T-helper 2 cell treated with Interferon-gamma antibody and Interleukin-4, amounts not matched to agents 5 μg/mL and 100 μg/mL, for 36 hours (primary cell): ENCODE measurements around the gene SMIM38.

Source experiments
- DNase-seq: peaks from one replicate; pipeline ENCODE4 v3.0.0; 2021; ENCODE audit warnings: low spot score
- H3K27ac Mint-ChIP-seq: one replicate; pipeline ENCODE4 v1.8.0; 2021; ENCODE audit warnings: mild to moderate bottlenecking, mixed read lengths
- H3K27me3 Mint-ChIP-seq: one replicate; pipeline ENCODE4 v1.8.0; 2021; ENCODE audit warnings: low read depth, mixed read lengths
- H3K36me3 Mint-ChIP-seq: one replicate; pipeline ENCODE4 v1.8.0; 2021; ENCODE audit warnings: low read depth, mixed read lengths
- H3K4me1 Mint-ChIP-seq: one replicate; pipeline ENCODE4 v1.8.0; 2021; ENCODE audit warnings: low read depth, mixed read lengths
- H3K4me3 Mint-ChIP-seq: one replicate; pipeline ENCODE4 v1.8.0; 2022; ENCODE audit warnings: mild to moderate bottlenecking, moderate library complexity, mixed read lengths
- H3K9me3 Mint-ChIP-seq: one replicate; pipeline ENCODE4 v1.8.0; 2021; ENCODE audit warnings: mixed read lengths

Gene SMIM38

GRCh38 chr11:69180726-69181125 lies 25.0 kb downstream of the SMIM38 start:
- H3K4me3 Mint-ChIP-seq = no peak overlapping the region
- no peak for DNase-seq
- no peaks in the 10 kb centered on the region for H3K36me3 Mint-ChIP-seq
- H3K9me3 Mint-ChIP-seq = no peaks in the 10 kb centered on the region
- no peak overlapping the region for H3K27ac Mint-ChIP-seq
- no peaks in the 10 kb centered on the region for H3K4me1 Mint-ChIP-seq
- no peaks in the 10 kb centered on the region for H3K27me3 Mint-ChIP-seq

- Mint-ChIP-seq H3K27me3 (no peaks in the 10 kb centered on the region), H3K4me1 (no peaks in the 10 kb centered on the region), H3K36me3 (no peaks in the 10 kb centered on the region), H3K27ac (no peak overlapping the region), H3K9me3 (no peaks in the 10 kb centered on the region), H3K4me3 (no peak overlapping the region)
- DNase-seq = no peak
These were observed 27.9 kb downstream of the SMIM38 start for GRCh38 chr11:69183613-69184012.

- Mint-ChIP-seq H3K4me1 (no peaks in the 10 kb centered on the region), H3K4me3 (no peak overlapping the region), H3K9me3 (no peaks in the 10 kb centered on the region), H3K27ac (no peak overlapping the region), H3K36me3 (no peaks in the 10 kb centered on the region), H3K27me3 (no peaks in the 10 kb centered on the region)
- DNase-seq = no peak
These were observed 30.9 kb downstream of the SMIM38 start for GRCh38 chr11:69186316-69187260.

GRCh38 chr11:69187540-69188065 lies 31.9 kb downstream of the SMIM38 start:
- no peaks in the 10 kb centered on the region for H3K36me3 Mint-ChIP-seq
- no peaks in the 10 kb centered on the region for H3K9me3 Mint-ChIP-seq
- DNase-seq = no peak
- H3K27ac Mint-ChIP-seq = no peak overlapping the region
- H3K4me3 Mint-ChIP-seq = no peak overlapping the region
- no peaks in the 10 kb centered on the region for H3K4me1 Mint-ChIP-seq
- H3K27me3 Mint-ChIP-seq = no peaks in the 10 kb centered on the region

- DNase-seq = no peak
- no peaks in the 10 kb centered on the region for H3K36me3 Mint-ChIP-seq
- H3K9me3 Mint-ChIP-seq = no peaks in the 10 kb centered on the region
- H3K4me3 Mint-ChIP-seq = no peak overlapping the region
- H3K27me3 Mint-ChIP-seq = no peaks in the 10 kb centered on the region
- no peaks in the 10 kb centered on the region for H3K4me1 Mint-ChIP-seq
- no peak overlapping the region for H3K27ac Mint-ChIP-seq
These were observed 33.3 kb downstream of the SMIM38 start for GRCh38 chr11:69189059-69189458.

GRCh38 chr11:69190796-69191536 lies 35.2 kb downstream of the SMIM38 start:
- Mint-ChIP-seq H3K9me3 (peaks cover 8% of the 10 kb centered on the region), H3K36me3 (no peaks in the 10 kb centered on the region), H3K27me3 (no peaks in the 10 kb centered on the region), H3K4me3 (no peak overlapping the region), H3K27ac (no peak overlapping the region), H3K4me1 (no peaks in the 10 kb centered on the region)
- DNase-seq = no peak

GRCh38 chr11:69192301-69192721 lies 36.6 kb downstream of the SMIM38 start:
- Mint-ChIP-seq H3K27me3 (no peaks in the 10 kb centered on the region), H3K36me3 (no peaks in the 10 kb centered on the region), H3K4me3 (no peak overlapping the region), H3K9me3 (peaks cover 8% of the 10 kb centered on the region), H3K27ac (no peak overlapping the region), H3K4me1 (no peaks in the 10 kb centered on the region)
- no peak for DNase-seq

GRCh38 chr11:69193151-69193550 lies 37.4 kb downstream of the SMIM38 start:
- no peaks in the 10 kb centered on the region for H3K4me1 Mint-ChIP-seq
- H3K4me3 Mint-ChIP-seq = no peak overlapping the region
- no peak for DNase-seq
- H3K27ac Mint-ChIP-seq = no peak overlapping the region
- peaks cover 8% of the 10 kb centered on the region for H3K9me3 Mint-ChIP-seq
- H3K27me3 Mint-ChIP-seq = no peaks in the 10 kb centered on the region
- H3K36me3 Mint-ChIP-seq = no peaks in the 10 kb centered on the region

GRCh38 chr11:69193629-69194028 lies 37.9 kb downstream of the SMIM38 start:
- Mint-ChIP-seq H3K4me1 (no peaks in the 10 kb centered on the region), H3K27ac (no peak overlapping the region), H3K9me3 (peaks cover 8% of the 10 kb centered on the region), H3K36me3 (no peaks in the 10 kb centered on the region), H3K4me3 (no peak overlapping the region), H3K27me3 (no peaks in the 10 kb centered on the region)
- no peak for DNase-seq

- Mint-ChIP-seq H3K9me3 (peaks cover 8% of the 10 kb centered on the region), H3K4me1 (no peaks in the 10 kb centered on the region), H3K27me3 (no peaks in the 10 kb centered on the region)
These were observed 38.7 kb downstream of the SMIM38 start for GRCh38 chr11:69194396-69194795.

GRCh38 chr11:69194956-69195355 lies 39.2 kb downstream of the SMIM38 start:
- H3K36me3 Mint-ChIP-seq = no peaks in the 10 kb centered on the region
- H3K4me1 Mint-ChIP-seq = no peaks in the 10 kb centered on the region
- H3K27me3 Mint-ChIP-seq = no peaks in the 10 kb centered on the region
- no peak overlapping the region for H3K27ac Mint-ChIP-seq
- H3K9me3 Mint-ChIP-seq = peaks cover 8% of the 10 kb centered on the region
- DNase-seq = no peak
- H3K4me3 Mint-ChIP-seq = no peak overlapping the region

More at GRCh38 chr11:69194396-69194795, 38.7 kb downstream of the SMIM38 start:
- Mint-ChIP-seq H3K36me3 (no peaks in the 10 kb centered on the region), H3K4me3 (no peak overlapping the region), H3K27ac (no peak overlapping the region)
- DNase-seq = no peak

GRCh38 chr11:69195824-69196782 lies 40.4 kb downstream of the SMIM38 start:
- Mint-ChIP-seq H3K36me3 (no peaks in the 10 kb centered on the region), H3K4me1 (no peaks in the 10 kb centered on the region), H3K27ac (no peak overlapping the region), H3K9me3 (peaks cover 8% of the 10 kb centered on the region), H3K4me3 (no peak overlapping the region), H3K27me3 (no peaks in the 10 kb centered on the region)
- DNase-seq = no peak

GRCh38 chr11:69196783-69197169 lies 41.0 kb downstream of the SMIM38 start:
- no peaks in the 10 kb centered on the region for H3K4me1 Mint-ChIP-seq
- peaks cover 8% of the 10 kb centered on the region for H3K9me3 Mint-ChIP-seq
- H3K27ac Mint-ChIP-seq = no peak overlapping the region
- no peak for DNase-seq
- H3K36me3 Mint-ChIP-seq = no peaks in the 10 kb centered on the region
- no peak overlapping the region for H3K4me3 Mint-ChIP-seq
- no peaks in the 10 kb centered on the region for H3K27me3 Mint-ChIP-seq
